ENCODE data around the gene MRPL17. TPM values are rescaled to one million over a fixed set of nuclear protein-coding genes. Genes with fewer than 3 reads are reported as not detected.

The MRPL17 gene
- total and polyA plus RNA-seq, 2 donors (not counting 1 experiment from before 2014, with no cell fraction given), result 44.4 to 53.2 TPM

DNA sequence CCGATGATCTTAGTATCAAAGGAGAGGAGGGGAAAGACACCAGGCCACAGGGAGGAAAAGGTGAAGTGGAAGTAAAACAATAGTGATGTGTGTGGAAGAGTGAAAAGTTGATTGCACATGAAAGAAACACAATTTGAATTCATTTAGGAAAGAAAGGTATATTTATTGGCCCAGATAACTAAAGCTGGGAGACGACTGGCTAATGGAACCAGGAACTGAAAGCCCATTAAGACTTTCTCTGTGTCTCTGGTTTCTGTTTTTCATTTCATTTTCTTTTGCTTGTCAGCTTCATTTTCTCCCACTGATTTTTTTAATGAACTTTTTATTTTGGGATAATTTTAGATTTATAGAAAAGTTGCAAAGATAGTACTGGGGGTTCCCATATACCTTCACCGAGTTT lies 22.4 kb downstream of the MRPL17 start:
- Histone ChIP-seq H2AFZ (ENCODE audit: low read length) (no peak overlapping the region), H3K4me2 (ENCODE audit: extremely low read depth, insufficient read depth, low read length) (no peak overlapping the region), H3K4me1 (ENCODE audit: control insufficient read depth, extremely low read depth, insufficient read depth, low read length) (peaks cover 3% of the 10 kb centered on the region), H3K36me3 (ENCODE audit: control insufficient read depth, insufficient read depth, low read length) (no peaks in the 10 kb centered on the region), H4K20me1 (ENCODE audit: control insufficient read depth, extremely low read depth, insufficient read depth, low read length) (no peaks in the 10 kb centered on the region), H3K79me2 (ENCODE audit: control insufficient read depth, insufficient read depth, low read length) (no peaks in the 10 kb centered on the region), H3K4me3 (replicated peaks in 1 of 4; ENCODE audit: control extremely low read depth in 1 of 4, insufficient read depth in 1 of 4, low read depth in 3 of 4, low read length in 4 of 4) (no peak overlapping the region), H3K9me3 (ENCODE audit: control insufficient read depth, insufficient read depth, low read depth, low read length) (no peaks in the 10 kb centered on the region), H3K9ac (ENCODE audit: insufficient read depth, low read length) (no peak overlapping the region), H3K27ac (ENCODE audit: insufficient read depth, low read length) (no peak overlapping the region), H3K27me3 (ENCODE audit: control insufficient read depth, insufficient read depth, low read length) (peaks cover 11% of the 10 kb centered on the region)
- DNase-seq (ENCODE audit: low read depth in 2 of 2), result no peak
- no peak for TF ChIP-seq EZH2 (IDR thresholded peaks at IDR 0.05; ENCODE audit: low read length, missing control alignments)
- TF ChIP-seq, protein P1, sequence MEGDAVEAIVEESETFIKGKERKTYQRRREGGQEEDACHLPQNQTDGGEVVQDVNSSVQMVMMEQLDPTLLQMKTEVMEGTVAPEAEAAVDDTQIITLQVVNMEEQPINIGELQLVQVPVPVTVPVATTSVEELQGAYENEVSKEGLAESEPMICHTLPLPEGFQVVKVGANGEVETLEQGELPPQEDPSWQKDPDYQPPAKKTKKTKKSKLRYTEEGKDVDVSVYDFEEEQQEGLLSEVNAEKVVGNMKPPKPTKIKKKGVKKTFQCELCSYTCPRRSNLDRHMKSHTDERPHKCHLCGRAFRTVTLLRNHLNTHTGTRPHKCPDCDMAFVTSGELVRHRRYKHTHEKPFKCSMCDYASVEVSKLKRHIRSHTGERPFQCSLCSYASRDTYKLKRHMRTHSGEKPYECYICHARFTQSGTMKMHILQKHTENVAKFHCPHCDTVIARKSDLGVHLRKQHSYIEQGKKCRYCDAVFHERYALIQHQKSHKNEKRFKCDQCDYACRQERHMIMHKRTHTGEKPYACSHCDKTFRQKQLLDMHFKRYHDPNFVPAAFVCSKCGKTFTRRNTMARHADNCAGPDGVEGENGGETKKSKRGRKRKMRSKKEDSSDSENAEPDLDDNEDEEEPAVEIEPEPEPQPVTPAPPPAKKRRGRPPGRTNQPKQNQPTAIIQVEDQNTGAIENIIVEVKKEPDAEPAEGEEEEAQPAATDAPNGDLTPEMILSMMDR (conservative IDR thresholded peaks at IDR 0.05 in 1 of 2, IDR thresholded peaks at IDR 0.05 in 1 of 2; ENCODE audit: low read depth in 1 of 2, low read length in 2 of 2), result no peak

DNA sequence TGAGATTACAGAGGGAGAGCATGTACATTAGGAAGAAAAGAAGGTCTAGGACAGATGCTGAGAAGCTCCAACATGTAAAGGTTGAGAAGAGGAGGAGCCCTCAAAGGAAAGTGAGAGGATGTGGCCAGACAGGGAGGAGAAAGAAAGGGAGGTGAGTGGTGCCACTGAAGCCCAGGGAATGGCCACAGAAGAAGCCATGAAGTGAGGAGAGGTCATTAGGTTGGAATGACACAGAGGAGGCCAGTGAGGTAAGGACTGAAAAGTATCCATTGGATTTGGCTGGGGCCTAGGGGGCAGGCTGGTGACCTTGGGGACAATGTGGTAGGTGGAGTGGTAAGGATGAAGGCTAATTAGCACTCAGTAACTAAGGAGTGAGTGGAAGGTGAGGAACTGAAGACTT lies 24.5 kb downstream of the MRPL17 start:
- H3K9ac ChIP-seq (ENCODE audit: insufficient read depth, low read length), result no peak overlapping the region
- no peak overlapping the region for H3K4me3 ChIP-seq (replicated peaks in 1 of 4; ENCODE audit: control extremely low read depth in 1 of 4, insufficient read depth in 1 of 4, low read depth in 3 of 4, low read length in 4 of 4)
- H3K36me3 ChIP-seq (ENCODE audit: control insufficient read depth, insufficient read depth, low read length), result no peaks in the 10 kb centered on the region
- TF ChIP-seq EZH2 (IDR thresholded peaks at IDR 0.05; ENCODE audit: low read length, missing control alignments), result no peak
- TF ChIP-seq, protein P1 (conservative IDR thresholded peaks at IDR 0.05 in 1 of 2, IDR thresholded peaks at IDR 0.05 in 1 of 2; ENCODE audit: low read depth in 1 of 2, low read length in 2 of 2), result no peak
- no peaks in the 10 kb centered on the region for H3K79me2 ChIP-seq (ENCODE audit: control insufficient read depth, insufficient read depth, low read length)
- H3K27me3 ChIP-seq (ENCODE audit: control insufficient read depth, insufficient read depth, low read length), result peaks cover 21% of the 10 kb centered on the region
- no peak overlapping the region for H3K4me2 ChIP-seq (ENCODE audit: extremely low read depth, insufficient read depth, low read length)
- H4K20me1 ChIP-seq (ENCODE audit: control insufficient read depth, extremely low read depth, insufficient read depth, low read length), result no peaks in the 10 kb centered on the region
- H3K9me3 ChIP-seq (ENCODE audit: control insufficient read depth, insufficient read depth, low read depth, low read length), result no peaks in the 10 kb centered on the region
- DNase-seq (ENCODE audit: low read depth in 2 of 2), result no peak
- no peak overlapping the region for H2AFZ ChIP-seq (ENCODE audit: low read length)
- no peak overlapping the region for H3K27ac ChIP-seq (ENCODE audit: insufficient read depth, low read length)
- peaks cover under 1% of the 10 kb centered on the region for H3K4me1 ChIP-seq (ENCODE audit: control insufficient read depth, extremely low read depth, insufficient read depth, low read length)

DNA sequence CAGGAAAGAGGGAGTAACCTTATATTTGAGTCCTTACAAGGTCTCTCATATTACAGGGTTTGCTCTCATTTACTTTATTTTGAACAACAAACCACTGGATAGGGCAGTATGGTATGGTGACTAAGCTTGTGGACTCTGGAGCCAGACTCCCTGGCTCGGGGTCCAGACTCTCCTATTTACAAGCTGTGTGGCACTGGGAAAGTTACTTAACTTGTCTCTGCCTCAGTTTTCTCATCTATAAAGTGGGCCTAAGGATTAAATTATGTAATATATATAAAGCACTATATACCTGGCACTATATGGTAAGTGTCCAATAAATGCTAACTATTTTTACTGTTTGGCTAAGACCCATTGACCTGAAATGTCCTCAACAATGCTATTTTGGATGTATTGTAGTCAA lies 25.8 kb downstream of the MRPL17 start:
- no peaks in the 10 kb centered on the region for H4K20me1 ChIP-seq (ENCODE audit: control insufficient read depth, extremely low read depth, insufficient read depth, low read length)
- no peak overlapping the region for H3K4me3 ChIP-seq (replicated peaks in 1 of 4; ENCODE audit: control extremely low read depth in 1 of 4, insufficient read depth in 1 of 4, low read depth in 3 of 4, low read length in 4 of 4)
- H3K9me3 ChIP-seq (ENCODE audit: control insufficient read depth, insufficient read depth, low read depth, low read length), result no peaks in the 10 kb centered on the region
- H3K4me2 ChIP-seq (ENCODE audit: extremely low read depth, insufficient read depth, low read length), result no peak overlapping the region
- TF ChIP-seq, protein P1 (conservative IDR thresholded peaks at IDR 0.05 in 1 of 2, IDR thresholded peaks at IDR 0.05 in 1 of 2; ENCODE audit: low read depth in 1 of 2, low read length in 2 of 2), result no peak
- TF ChIP-seq EZH2 (IDR thresholded peaks at IDR 0.05; ENCODE audit: low read length, missing control alignments), result no peak
- H3K27ac ChIP-seq (ENCODE audit: insufficient read depth, low read length), result no peak overlapping the region
- H3K27me3 ChIP-seq (ENCODE audit: control insufficient read depth, insufficient read depth, low read length), result peaks cover 24% of the 10 kb centered on the region
- no peak overlapping the region for H3K9ac ChIP-seq (ENCODE audit: insufficient read depth, low read length)
- no peaks in the 10 kb centered on the region for H3K79me2 ChIP-seq (ENCODE audit: control insufficient read depth, insufficient read depth, low read length)
- peak in 1 of 2 donors; percentile 19 for DNase-seq (ENCODE audit: low read depth in 2 of 2)
- H3K4me1 ChIP-seq (ENCODE audit: control insufficient read depth, extremely low read depth, insufficient read depth, low read length), result no peaks in the 10 kb centered on the region
- H2AFZ ChIP-seq (ENCODE audit: low read length), result no peak overlapping the region
- H3K36me3 ChIP-seq (ENCODE audit: control insufficient read depth, insufficient read depth, low read length), result no peaks in the 10 kb centered on the region

Measured in fibroblast of lung (primary cell).